Panc1 (cell line): ENCODE data around the gene IGSF21. TPM values are rescaled to one million over a fixed set of nuclear protein-coding genes. Genes with fewer than 3 reads are reported as not detected.

Source experiments
- ATAC-seq: fragments of 200-7000 bp; cut with Tn5 transposase; 2 replicates; pipeline ENCODE4 v1.9.1; 2020; ENCODE audit warnings: mild to moderate bottlenecking, moderate library complexity
- BruUV-seq: library from RNA; stranded (reverse); fragments of 400-500 nt; replicated peaks from 2 replicates; lab custom pipeline; 2021; lab: Mats Ljungman, UMichigan
- CTCF ChIA-PET: fragments of 300-600 bp; sonication (Branson Sonifier 250); formaldehyde crosslinking; loops from one replicate; lab custom pipeline; 2022; ENCODE audit warnings: antibody characterized with exemption; lab: Charles Lee
- POLR2A ChIA-PET: fragments of 300-600 bp; sonication (Branson Sonifier 250); formaldehyde crosslinking; loops from one replicate; lab custom pipeline; 2022; ENCODE audit warnings: antibody characterized with exemption; lab: Charles Lee
- DNase-seq: peaks from one replicate; pipeline ENCODE4 v3.0.0-alpha.2; 2010; ENCODE audit warnings: low read depth, low spot score
- H3K27ac ChIP-seq: 2 replicates; pipeline ENCODE4 v1.5.1; 2011; ENCODE audit warnings: mild to moderate bottlenecking, low read length, inconsistent platforms
- H3K27me3 ChIP-seq: fragments of 200-500 bp; sonication (Bioruptor generic); 2 replicates; pipeline ENCODE4 v1.6.0; 2014; ENCODE audit warnings: low read length, inconsistent platforms; ENCODE audit not compliant: control insufficient read depth, insufficient read depth
- H3K36me3 ChIP-seq: fragments of 200-500 bp; sonication (Bioruptor generic); 2 replicates; pipeline ENCODE4 v1.5.1; 2014; ENCODE audit warnings: inconsistent platforms, mild to moderate bottlenecking, low read length, moderate library complexity; ENCODE audit not compliant: control insufficient read depth, insufficient read depth
- H3K4me1 ChIP-seq: 2 replicates; pipeline ENCODE4 v1.5.1; 2011; ENCODE audit warnings: inconsistent platforms, mild to moderate bottlenecking, low read length, moderate library complexity; ENCODE audit not compliant: control insufficient read depth, insufficient read depth
- H3K4me3 ChIP-seq, 2 experiments: 2 replicates each; pipeline ENCODE4 v1.5.1; 2011 to 2012; ENCODE audit warnings: low read depth in 2 of 2, low read length in 2 of 2, mild to moderate bottlenecking in 2 of 2, inconsistent platforms in 1 of 2, moderate library complexity in 1 of 2
- H3K9me3 ChIP-seq: fragments of 200-500 bp; sonication (Bioruptor generic); 2 replicates; pipeline ENCODE4 v1.5.1; 2014; ENCODE audit warnings: low read depth, mild to moderate bottlenecking, inconsistent platforms, low read length, moderate library complexity; ENCODE audit not compliant: control insufficient read depth, insufficient read depth
- POLR2AphosphoS5 ChIP-seq: IDR thresholded peaks from 2 replicates; pipeline ENCODE4 v1.6.1; 2012; ENCODE audit warnings: mild to moderate bottlenecking, low read depth, low read length, moderate library complexity
- REST ChIP-seq, 2 experiments: IDR thresholded peaks; 2 replicates each; pipeline ENCODE4 v1.6.1; 2011 to 2012; ENCODE audit warnings: low read depth in 2 of 2, control low read depth in 1 of 2, low read length in 1 of 2, mild to moderate bottlenecking in 1 of 2, moderate library complexity in 1 of 2; ENCODE audit not compliant: insufficient read depth in 1 of 2
- SIN3A ChIP-seq: IDR thresholded peaks from 2 replicates; pipeline ENCODE4 v1.6.1; 2012; ENCODE audit warnings: low read depth, mild to moderate bottlenecking, low read length, moderate library complexity, borderline replicate concordance; ENCODE audit not compliant: insufficient read depth
- TCF7L2 ChIP-seq: IDR thresholded peaks from 2 replicates; pipeline ENCODE4 v1.6.1; 2011; ENCODE audit warnings: mild to moderate bottlenecking, low read depth, low read length, inconsistent platforms
- in situ Hi-C: cut with HindIII; loops from 2 replicates; pipeline ENCODE4 v1.10.0; 2016; ENCODE audit warnings: low sequenced_read_pairs, low pct_unique_long_range_greater_than_20kb
- intact Hi-C: fragments of 100-400 bp; cut with micrococcal nuclease; formaldehyde crosslinking; loops from one replicate; pipeline ENCODE4 v1.10.0; 2022; ENCODE audit not compliant: unreplicated experiment
- total RNA-seq: library from RNA; stranded (reverse); gene quantifications from one replicate; pipeline ENCODE4 v1.2.1, GENCODE V29; 2021; ENCODE audit not compliant: unreplicated experiment
- TF ChIP-seq, protein P1 (sequence below): fragments of 450-650 bp; IDR thresholded peaks from 2 replicates; pipeline ENCODE4 v1.5.1; 2017; ENCODE audit warnings: mild to moderate bottlenecking

IGSF21 gene
- total RNA-seq, 1 experiment from 2014 or later, result not detected

GRCh38 chr1:18279351-18280074 is 171.9 kb downstream of the IGSF21 start:
- no peak for DNase-seq
- peaks cover 9% of the 10 kb centered on the region; the same call in 1 of the 2 replicates for H3K27me3 ChIP-seq
- H3K4me1 ChIP-seq, result no peaks in the 10 kb centered on the region; the same call in 1 of the 2 replicates
- in situ Hi-C loops (no loop called here), intact Hi-C loops (no loop called here)
- no peaks in the 10 kb centered on the region for H3K9me3 ChIP-seq
- no TSS peak for BruUV-seq
- no peak overlapping the region for H3K4me3 ChIP-seq
- CTCF ChIA-PET, result no interaction called here
- H3K27ac ChIP-seq, result no peak overlapping the region
- no peaks in the 10 kb centered on the region for H3K36me3 ChIP-seq
- no peak for TF ChIP-seq REST (IDR thresholded peaks at IDR 0.05; ENCODE audit: insufficient read depth in 1 of 2, low read depth in 2 of 2, low read length in 1 of 2)
- TF ChIP-seq TCF7L2, result no peak
- TF ChIP-seq SIN3A, result no peak
- TF ChIP-seq, protein P1, sequence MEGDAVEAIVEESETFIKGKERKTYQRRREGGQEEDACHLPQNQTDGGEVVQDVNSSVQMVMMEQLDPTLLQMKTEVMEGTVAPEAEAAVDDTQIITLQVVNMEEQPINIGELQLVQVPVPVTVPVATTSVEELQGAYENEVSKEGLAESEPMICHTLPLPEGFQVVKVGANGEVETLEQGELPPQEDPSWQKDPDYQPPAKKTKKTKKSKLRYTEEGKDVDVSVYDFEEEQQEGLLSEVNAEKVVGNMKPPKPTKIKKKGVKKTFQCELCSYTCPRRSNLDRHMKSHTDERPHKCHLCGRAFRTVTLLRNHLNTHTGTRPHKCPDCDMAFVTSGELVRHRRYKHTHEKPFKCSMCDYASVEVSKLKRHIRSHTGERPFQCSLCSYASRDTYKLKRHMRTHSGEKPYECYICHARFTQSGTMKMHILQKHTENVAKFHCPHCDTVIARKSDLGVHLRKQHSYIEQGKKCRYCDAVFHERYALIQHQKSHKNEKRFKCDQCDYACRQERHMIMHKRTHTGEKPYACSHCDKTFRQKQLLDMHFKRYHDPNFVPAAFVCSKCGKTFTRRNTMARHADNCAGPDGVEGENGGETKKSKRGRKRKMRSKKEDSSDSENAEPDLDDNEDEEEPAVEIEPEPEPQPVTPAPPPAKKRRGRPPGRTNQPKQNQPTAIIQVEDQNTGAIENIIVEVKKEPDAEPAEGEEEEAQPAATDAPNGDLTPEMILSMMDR, result no peak
- no peak for TF ChIP-seq POLR2AphosphoS5
- POLR2A ChIA-PET, result no interaction called here
- ATAC-seq, result no peak

GRCh38 chr1:18280956-18281355 is 173.4 kb downstream of the IGSF21 start:
- H3K36me3 ChIP-seq, result no peaks in the 10 kb centered on the region
- TF ChIP-seq, protein P1, result no peak
- peaks cover 15% of the 10 kb centered on the region for H3K27me3 ChIP-seq
- no peaks in the 10 kb centered on the region; the same call in 1 of the 2 replicates for H3K4me1 ChIP-seq
- no TSS peak for BruUV-seq
- H3K4me3 ChIP-seq, result no peak overlapping the region
- intact Hi-C loops, result no loop called here
- ChIA-PET POLR2A (no interaction called here), CTCF (no interaction called here)
- H3K9me3 ChIP-seq, result no peaks in the 10 kb centered on the region
- H3K27ac ChIP-seq, result no peak overlapping the region
- DNase-seq (no peak), ATAC-seq (no peak)
- in situ Hi-C loops, result no loop called here
